Stimulated activated CD8-positive, alpha-beta memory T cell treated with anti-CD3 and anti-CD28 coated beads, Interleukin-12 subunit alpha, Interleukin-12 subunit beta, amount 100 ng/mL, for 24 hours (primary cell): ENCODE data around the gene SRR.
"Not testable (repeated sequence)": the region's sequence is repeated elsewhere in the genome, so short reads cannot be mapped to it uniquely, and the experiment has no call there.

ENCODE experiments used
- DNase-seq: peaks from one replicate; pipeline ENCODE4 v3.0.0-alpha.2; 2020; ENCODE audit errors: extremely low read depth

Gene SRR

DNA sequence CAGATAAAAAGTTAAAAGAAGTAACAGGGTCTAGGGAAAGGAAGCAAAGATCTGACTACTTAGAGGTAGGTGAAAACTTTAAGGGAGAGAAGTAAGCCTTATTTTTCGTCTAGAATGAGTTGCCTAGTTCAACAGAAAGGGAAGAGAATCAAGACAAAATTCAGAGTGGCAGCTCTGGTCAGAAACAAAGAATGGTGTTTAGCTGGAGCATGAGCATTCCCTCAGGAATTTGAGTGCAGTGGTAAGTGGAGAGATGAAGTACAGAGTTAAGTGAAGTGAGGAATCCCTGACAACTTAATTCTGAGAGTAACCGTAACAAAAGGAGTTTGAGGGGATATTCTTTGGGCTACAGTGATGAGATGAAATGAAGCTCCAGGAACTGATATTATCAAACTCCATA lies 11.7 kb upstream of the SRR start:
- DNase-seq = no peak

DNA sequence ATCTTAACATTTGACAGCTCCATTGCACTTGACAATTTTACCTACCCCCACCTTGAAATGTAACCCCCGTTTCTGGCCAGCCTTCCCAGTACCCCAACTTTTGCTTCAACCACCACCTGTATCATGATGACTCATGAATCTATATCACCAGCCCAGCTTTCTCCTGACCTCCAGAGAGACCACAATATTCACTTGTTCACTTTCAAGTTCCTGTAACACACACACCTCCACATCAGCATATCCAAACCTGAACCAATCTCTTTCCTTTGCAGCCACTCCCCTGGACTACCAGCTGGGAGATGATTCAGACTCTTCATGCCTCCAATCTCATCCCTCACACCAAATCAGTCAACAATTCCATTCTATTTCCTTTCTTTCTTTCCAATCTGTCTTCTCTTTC lies 8.2 kb upstream of the SRR start:
- no peak for DNase-seq

DNA sequence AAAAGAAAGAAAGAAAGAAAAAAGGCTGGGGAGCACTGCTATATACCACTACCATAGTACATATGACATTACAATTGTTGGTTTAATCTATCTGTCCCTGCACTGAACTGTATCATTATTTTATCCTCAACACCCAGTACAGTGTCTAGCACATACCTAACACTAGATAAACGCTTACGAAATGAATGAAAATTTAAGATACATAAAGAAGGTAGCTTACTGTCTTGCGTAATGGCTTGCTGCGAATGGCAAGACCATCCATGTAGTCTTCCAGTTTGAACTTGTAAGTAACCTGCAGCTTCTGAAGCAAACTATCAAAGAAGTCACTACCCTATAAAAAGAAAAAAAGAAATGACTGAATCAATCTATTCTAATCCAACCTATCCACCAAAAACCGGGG lies 6.7 kb upstream of the SRR start:
- DNase-seq = no peak

DNA sequence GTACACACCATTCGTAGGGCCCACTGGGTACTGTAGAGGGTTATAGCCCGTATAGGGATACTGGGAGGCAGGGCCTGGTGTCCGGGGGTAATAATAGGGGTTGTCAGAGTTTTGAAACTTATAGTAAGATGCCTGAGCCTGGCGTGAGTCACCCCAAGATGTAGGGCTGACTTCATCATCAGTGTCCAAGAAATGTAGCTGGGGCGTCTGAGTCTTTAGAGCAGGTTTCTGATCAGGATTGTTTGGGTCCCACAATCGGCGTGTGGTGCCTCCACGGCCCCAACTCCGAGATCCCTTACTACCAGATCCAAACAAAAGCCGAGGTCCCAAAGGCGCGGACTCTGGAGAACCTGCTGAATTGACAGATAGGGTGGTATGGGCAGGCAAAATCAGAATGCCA lies 4.6 kb upstream of the SRR start:
- no peak for DNase-seq

DNA sequence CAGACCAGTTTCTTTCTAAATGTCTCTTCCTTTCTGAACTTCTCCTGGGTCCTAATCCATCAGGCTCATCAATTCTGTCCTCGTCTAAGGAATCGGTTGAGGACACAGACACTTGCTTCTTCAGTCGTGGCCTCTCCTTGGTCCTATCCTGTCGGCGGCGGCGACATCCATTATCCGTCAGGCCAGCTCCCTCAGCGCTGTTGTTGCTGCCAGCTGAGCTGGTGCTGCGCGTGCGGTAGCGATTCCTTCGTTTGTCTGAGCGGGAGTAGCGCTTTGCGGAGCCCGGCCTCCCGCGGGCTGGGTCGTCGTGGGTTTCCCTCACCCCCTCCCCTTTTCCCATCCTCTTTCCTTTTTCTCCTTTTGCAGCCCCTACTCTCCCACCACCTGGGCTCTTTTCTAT lies 4.0 kb upstream of the SRR start:
- DNase-seq = no peak

DNA sequence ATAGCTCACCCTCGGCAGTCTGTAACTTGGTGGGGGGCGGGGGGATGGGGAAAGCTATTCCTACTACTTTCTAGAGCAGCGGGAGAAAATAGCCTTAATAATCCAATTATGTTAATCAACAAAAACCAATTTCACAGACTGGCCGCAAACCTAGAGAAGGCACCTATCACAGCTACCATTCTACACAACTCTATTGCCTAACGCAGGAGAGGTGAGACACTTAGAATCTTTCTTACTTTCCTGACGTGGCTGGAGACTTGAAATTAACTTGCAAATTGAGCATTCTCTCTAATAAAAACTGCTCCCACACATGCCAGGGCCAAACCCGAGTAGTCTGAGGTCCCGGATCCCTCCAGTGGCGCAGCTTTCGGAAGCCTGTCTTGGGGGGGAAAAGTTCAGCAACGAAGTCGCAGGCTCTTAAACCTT lies 959 bp upstream of the SRR start:
- DNase-seq = no peak

DNA sequence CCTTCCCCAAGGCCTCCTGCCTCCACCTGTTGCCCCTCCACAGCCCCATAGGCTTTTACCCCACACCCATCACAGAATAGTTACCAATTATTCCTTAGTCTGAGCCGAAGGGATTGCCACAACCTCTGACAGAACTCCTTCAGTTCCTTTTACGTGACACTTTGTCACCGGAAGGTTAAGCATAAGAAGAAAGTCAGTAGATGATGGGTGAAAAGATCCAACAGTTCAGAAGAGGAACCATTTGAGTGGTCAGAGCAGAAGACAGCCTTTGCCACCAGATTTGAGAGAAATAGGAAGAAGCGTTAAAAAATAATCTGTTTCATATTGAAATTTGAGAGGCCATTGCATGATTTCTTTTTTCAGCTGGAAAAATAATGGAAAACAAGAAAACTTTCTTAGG lies 1.2 kb downstream of the SRR start:
- DNase-seq = no peak

DNA sequence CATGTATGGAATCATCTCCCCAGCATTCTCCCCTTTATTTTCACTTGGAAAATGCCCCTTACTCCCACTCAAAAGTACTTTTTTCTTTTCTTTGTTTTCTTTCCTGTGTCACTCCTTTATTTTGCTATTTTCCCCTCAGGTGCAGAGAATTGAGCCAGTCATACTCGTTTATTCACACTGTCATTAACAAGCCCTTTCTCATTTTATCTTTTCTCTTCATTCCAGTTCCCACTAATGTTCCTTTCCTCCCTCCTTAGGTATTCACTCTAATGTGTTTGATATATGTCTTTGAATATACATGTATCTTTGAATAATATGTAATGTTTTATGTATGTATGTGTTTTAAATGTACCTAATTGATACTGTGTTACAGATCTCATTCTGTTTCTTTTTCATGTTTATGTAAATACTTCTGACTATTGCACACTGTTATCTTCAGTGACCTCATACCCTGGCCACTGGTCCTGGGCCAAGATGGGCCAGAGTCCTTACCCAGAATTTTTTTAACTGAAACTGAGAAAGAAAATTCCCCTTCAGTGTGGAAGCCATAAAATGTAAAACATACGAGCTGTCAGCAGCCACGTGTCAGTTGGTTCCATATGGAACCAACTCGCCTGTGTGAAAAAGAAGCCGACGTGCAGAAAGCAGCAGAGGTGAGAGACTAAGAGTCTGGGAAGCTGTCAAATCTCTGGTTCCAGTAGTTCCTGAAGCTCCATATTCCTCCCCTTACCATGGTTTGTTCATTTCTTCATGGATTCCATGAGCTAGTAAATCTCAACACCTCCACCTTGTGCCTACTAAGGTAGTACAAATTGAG lies 5.8 kb downstream of the SRR start:
- DNase-seq = no peak

DNA sequence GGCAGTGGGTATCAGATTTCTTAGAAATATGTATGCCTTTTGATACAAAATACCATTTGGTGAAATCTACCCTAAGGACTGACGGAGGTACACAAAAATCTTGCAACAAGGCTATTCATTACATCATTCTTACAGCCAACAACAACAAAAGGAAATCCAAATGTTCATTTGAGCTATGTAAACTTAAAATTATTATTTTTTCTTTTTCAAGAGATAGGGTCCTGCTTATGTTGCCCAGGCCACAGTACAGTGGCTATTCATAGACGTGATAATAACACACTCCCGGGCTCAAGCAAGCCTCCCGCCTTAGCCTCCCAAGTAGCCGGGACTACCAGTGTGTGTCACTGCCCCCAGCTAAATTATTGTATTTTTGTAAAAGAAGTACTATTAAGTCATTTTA lies 9.0 kb downstream of the SRR start:
- DNase-seq = no peak

DNA sequence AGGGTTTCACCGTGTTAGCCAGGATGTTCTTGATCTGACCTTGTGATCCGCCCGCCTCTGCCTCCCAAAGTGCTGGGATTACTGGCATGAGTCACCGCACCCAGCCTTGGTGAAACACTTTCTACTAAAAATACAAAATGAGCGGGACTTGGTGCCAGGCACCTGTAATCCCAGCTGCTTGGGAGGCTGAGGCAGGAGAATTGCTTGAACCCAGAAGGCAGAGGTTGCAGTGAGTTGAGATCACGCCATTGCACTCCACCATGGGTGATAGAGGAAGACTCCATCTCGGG lies 13.1 kb downstream of the SRR start:
- not testable (repeated sequence) for DNase-seq

DNA sequence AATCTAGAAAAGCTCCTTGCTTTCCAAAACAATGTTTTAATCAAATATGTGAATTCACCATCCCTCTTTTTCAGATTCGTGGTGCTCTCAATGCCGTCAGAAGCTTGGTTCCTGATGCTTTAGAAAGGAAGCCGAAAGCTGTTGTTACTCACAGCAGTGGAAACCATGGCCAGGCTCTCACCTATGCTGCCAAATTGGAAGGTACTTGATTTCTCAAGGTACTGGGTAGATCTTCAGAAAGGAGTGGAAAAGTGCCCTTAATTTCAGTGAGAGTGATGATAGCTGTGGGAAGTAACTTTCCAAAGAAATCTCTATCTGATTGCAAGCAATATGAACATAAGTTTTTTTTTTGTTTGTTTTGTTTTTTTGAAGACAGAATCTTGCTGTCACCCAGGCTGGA lies 14.0 kb downstream of the SRR start:
- no peak for DNase-seq

DNA sequence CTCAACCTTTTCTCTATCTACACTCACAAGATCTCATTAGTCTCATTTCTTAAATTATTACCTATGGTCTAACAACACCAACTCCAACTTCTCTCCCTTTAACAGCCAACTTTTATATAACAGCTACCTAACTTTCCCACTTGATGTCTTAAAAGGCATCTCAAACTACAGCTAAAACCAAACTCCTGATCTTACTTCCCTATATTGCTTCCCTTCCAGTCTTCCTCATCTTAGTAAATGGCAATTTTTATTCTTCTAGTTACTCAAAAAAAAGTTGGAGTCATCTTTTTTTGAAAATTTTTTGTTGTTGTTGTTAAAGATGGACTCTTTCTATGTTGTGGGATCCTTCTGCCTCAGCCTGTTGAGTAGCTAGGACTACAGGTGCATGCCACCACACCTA lies 15.3 kb downstream of the SRR start:
- no peak for DNase-seq

DNA sequence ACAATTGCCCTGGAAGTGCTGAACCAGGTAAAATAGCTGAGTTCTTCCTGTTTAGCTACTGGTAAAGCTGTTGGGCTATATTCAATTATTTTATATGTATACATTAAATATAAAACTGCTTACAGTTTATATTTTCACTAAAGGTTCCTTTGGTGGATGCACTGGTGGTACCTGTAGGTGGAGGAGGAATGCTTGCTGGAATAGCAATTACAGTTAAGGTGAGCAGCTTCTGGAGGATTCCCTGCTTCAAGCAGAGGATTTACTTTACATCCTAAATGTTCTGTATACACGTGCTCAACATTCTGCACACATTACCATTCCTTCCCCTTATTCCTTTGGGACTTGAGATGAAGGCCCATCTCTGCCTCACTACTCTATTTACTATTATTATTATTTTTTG lies 17.6 kb downstream of the SRR start:
- DNase-seq = no peak

DNA sequence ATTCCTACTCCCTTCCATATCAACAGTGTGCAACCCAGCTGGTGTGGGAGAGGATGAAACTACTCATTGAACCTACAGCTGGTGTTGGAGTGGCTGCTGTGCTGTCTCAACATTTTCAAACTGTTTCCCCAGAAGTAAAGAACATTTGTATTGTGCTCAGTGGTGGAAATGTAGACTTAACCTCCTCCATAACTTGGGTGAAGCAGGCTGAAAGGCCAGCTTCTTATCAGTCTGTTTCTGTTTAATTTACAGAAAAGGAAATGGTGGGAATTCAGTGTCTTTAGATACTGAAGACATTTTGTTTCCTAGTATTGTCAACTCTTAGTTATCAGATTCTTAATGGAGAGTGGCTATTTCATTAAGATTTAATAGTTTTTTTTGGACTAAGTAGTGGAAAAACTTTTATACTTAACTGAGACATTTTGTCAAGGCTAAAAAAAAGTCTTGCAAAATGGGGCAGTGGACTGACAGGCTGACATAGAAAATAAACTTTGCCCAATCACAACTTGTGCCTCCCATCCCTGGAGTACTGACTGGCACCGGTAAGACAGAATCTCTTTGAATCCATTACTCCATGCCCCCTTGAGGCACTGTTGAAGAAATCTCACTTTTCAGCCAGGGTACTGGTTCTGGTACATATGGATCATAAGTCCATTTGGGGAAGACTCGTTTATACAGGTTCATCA lies 20.0 kb downstream of the SRR start:
- no peak for DNase-seq

DNA sequence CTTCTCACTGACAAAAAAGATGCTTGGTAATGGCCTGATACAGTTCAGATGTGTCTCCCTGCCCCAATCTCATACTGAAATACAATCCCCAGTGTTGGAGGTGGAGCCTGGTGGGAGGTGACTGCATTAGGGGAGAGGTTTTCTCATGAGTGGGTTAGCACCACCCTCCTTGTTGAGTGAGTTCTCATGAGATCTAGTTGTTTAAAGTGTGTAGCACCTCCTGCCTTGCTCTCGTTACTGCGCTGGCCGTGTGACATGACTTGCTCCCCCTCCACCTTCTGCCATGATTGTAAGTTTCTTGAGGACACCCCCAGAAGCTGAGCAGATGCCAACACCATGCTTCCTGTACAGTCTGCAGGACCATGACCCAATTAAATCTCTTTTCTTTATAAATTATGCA lies 27.6 kb downstream of the SRR start:
- no peak for DNase-seq

DNA sequence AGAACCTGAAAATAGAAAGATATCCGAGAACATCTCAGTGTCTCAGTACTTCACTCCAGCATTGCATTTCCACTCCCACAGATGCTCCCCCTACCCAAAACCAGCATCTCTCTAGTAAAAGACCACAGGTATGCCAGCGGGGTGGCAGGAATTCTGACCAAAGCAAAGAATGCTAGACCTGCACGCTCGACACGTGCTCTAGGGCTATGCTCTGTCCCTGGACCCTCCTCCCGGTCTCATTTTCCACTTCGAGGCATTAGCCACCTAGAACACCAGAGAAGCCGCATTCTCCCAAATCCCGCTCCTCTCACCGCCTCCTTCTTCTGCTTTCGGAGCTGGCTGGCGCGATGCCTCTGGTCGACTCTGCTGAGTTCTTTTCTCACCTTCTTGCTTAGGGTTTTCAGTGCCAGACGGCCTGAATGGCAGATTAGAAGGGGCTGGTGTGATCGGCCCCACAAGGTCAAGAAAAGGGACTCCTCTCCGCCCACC lies 32.0 kb downstream of the SRR start:
- no peak for DNase-seq

DNA sequence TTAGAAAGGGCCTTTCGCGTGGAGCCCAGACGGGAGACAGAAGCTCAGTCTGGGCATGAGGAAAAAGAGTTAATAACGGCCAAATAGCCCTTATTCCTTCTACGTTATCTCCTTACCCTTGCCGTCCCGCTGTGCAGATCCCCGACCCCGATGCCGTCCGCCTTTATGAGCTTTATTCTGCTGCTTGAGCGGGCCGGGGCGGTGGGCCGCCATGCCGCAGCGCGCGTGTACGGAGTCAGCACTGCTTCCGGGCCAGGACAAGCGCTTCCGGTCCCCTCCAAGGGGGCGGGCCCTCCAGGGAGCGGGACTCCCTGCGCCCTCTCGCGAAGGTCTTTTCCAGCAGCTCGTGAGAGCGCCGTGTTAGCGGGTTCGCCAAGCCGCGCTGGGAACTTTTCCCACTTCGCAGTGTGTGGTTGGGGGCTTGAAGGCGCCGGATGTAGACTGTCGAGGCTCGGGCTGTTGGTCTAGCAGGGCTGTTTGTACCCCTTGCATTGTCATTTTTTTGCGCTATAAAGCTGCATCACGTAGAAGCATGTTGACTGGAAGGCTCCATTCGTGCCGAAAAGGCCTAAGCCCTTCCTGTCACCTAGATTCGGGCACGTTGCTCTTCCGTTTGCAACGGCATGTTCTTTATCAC lies 32.6 kb downstream of the SRR start, which contains the start of gene TSR1:
Gene TSR1, minus strand, starts transcription at position 243 of the 637 bp plus-strand sequence. Its CDS starts 30 bp downstream, at position 213.
- peak; percentile 82 for DNase-seq

DNA sequence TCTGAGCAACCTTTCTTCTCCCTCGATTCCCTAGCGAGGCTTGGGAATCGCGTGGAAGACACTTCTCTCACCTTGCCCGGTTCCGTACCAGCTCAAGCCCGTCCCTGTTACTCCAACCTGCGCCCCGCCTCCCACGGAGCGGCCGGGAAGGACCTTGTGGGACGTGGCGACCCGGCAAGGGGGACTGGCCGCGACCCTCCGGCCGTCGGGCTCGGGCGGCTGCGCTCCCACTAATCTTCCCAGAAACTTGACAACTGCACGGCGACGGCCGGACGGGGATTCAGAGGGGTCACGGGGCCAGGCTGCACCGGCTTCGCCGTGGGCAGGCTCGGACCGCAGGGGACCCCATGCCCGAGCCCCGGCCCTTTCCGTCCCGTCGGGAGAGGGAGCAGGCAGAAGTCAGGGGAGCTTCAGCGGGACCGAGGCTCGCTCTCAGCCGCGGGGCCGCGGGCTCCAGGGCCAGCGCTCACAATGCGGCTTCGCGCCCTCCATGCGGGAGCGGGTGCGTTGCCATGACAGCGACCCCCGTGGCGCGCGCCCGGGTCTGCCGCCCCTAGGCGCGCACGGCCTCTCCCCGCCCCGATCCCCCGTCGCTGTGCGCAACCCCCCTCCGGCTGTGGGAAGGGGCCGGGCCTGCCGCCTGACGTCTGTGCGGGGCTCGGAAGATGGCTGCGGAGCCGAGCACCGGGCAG lies 33.2 kb downstream of the SRR start, which contains the start of gene SGSM2:
Gene SGSM2, plus strand, starts transcription at position 650 of the 692 bp plus-strand sequence. CDS start 188 bp downstream, outside the sequence.
- DNase-seq = no peak

DNA sequence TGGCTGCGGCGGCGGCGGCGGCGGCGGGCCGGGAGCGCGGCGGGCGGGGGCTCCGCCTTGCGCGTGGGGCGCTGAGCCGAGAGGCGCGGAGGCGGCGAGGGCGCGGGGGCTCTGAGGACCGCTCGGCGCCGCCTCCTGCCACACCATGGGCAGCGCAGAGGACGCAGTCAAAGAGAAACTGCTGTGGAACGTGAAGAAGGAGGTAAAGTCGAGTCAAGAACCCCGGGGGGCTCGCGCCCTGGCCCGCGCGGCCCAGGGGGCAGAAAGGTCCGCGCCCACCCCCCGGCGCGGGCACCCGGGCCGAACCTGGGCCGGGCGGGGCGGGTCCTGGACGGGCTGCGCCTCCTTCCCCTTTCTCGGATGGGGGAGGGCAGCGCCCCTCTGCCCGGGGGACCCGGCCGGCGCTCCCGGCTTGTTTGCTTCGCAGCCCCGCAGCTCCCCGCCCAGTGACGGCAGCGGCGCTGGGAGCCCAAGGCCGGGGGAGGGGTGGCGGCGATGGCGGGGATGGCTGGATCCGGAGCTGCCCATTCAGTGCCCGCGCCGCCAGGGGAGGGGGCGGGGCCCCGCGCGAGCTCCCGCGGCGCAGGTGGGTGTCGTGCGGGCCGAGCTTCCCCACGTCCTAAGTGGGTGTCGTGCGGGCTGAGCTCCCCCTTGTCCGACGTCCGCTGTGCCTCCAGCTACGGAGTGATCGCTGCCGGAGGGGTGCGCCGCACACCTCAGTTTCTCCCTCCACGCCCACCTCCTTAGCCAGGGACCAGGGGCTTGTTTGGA lies 34.0 kb downstream of the SRR start:
- no peak for DNase-seq

DNA sequence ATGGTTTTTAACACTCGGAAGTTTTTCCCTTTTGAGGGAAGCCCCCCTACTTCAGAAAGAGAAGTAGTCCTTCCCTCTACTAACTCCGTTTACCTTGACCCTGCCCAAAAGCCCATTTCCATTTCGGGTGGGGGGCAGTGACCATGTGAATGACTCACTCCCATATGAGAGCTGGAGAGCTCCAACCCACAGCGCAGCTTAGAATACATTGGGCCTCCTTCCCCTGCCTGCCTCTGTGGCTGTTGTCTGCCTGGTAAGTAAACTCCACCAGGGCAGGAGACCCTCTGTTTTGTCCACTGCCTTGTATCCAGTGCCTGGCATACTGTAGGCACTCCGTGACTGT lies 34.5 kb downstream of the SRR start:
- DNase-seq = no peak

DNA sequence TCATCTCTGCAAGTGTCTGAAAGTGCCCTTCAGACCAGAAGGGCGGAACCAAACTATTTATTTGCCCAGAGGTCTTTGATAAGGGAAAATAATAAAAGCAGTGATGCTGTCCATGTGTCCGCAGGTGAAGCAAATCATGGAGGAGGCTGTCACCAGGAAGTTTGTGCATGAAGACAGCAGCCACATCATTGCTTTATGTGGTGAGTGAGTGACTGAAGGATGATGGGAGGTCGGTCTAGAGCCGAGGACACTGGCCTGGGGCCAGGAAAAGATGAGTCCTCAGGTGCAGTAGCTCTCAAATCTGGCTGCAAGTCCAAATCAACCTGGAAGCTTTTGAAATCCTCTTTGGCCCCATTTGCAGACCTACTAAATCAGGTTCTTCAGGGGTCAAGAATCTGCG lies 39.7 kb downstream of the SRR start:
- DNase-seq = no peak

DNA sequence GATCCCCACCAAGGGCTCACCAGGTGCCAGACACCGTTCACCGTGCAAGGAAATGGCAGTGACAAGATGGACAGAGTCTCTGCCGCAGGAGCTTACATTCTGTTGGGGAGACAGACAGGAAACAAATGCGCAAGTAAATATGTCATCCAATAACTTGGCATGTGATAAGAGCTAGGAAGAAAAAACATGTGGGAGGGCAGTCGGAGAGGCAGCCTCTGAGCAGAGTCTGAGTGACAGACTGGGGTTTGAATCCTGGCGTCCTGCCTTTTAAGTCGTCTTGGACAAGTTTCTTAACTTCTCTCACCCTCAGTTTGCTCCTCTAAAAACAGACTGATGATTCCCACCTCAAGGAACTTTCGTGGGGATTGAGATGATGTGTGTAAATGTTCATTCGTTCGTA lies 40.8 kb downstream of the SRR start:
- DNase-seq = no peak
